LNCAP (cell line): ENCODE results near the gene MRPL11.

Experiments used
- TF ChIP-seq, protein P1 (sequence below): fragments of 450-650 bp; IDR thresholded peaks from 2 replicates; pipeline ENCODE4 v1.5.1; 2017; ENCODE audit warnings: mild to moderate bottlenecking

MRPL11 gene

GRCh38 chr11:66408488-66409214, 30.0 kb downstream of the MRPL11 start:
- TF ChIP-seq, protein P1, sequence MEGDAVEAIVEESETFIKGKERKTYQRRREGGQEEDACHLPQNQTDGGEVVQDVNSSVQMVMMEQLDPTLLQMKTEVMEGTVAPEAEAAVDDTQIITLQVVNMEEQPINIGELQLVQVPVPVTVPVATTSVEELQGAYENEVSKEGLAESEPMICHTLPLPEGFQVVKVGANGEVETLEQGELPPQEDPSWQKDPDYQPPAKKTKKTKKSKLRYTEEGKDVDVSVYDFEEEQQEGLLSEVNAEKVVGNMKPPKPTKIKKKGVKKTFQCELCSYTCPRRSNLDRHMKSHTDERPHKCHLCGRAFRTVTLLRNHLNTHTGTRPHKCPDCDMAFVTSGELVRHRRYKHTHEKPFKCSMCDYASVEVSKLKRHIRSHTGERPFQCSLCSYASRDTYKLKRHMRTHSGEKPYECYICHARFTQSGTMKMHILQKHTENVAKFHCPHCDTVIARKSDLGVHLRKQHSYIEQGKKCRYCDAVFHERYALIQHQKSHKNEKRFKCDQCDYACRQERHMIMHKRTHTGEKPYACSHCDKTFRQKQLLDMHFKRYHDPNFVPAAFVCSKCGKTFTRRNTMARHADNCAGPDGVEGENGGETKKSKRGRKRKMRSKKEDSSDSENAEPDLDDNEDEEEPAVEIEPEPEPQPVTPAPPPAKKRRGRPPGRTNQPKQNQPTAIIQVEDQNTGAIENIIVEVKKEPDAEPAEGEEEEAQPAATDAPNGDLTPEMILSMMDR = peak; percentile 100

- TF ChIP-seq, protein P1 = no peak
These were observed 31.0 kb downstream of the MRPL11 start for GRCh38 chr11:66407651-66408050.

- TF ChIP-seq, protein P1 = no peak
These were observed 44.7 kb downstream of the MRPL11 start for GRCh38 chr11:66393954-66394353.

DNA sequence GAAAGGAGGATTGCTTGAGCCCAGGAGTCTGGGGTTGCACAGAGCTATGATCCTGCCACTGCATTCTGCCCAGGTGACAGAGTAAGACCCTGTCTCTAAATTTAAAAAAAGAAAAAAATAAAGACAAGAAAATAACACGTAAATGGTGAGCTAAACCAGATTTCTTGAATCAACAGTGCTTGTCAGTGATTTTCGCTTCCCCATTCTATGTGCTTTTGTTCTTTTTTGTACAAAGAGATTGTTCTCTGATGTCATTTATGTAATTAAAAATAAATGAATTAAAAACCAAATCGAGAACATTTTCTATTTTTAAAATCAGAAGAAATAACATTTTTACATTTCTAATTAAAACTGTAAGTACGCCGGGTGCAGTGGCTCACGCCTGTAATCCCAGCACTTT, 47.3 kb downstream of the MRPL11 start:
- TF ChIP-seq, protein P1 = no peak

DNA sequence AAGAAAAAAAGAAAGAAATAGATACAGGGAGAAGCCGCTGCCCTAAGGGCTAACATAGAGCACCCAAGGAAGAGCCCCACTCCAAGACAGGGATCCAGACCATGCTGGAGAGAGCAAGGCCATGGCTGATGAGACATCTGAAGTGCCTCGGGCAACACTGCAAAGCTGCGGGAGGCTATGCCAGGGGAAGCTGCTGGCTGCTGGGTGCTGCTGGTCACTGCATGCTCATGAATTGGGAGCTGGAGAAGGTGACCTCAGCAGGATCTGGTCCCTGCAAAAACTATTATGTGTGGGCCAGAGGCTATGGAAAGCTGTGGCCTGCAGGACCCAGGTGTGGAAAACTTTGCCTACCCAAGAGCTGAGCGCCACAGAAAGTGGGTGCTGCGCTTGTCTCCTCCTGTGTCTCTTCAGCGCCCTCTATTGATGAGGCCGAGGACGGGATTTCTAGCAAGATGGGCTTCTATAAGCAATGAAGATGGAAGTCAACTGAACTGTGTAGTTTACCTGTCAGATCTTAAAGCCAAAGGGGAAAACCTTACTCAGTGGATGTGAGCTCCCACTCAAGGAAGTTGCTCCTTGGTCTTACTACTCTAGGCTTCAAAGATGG, 49.8 kb downstream of the MRPL11 start:
- TF ChIP-seq, protein P1 = peak; percentile 71

DNA sequence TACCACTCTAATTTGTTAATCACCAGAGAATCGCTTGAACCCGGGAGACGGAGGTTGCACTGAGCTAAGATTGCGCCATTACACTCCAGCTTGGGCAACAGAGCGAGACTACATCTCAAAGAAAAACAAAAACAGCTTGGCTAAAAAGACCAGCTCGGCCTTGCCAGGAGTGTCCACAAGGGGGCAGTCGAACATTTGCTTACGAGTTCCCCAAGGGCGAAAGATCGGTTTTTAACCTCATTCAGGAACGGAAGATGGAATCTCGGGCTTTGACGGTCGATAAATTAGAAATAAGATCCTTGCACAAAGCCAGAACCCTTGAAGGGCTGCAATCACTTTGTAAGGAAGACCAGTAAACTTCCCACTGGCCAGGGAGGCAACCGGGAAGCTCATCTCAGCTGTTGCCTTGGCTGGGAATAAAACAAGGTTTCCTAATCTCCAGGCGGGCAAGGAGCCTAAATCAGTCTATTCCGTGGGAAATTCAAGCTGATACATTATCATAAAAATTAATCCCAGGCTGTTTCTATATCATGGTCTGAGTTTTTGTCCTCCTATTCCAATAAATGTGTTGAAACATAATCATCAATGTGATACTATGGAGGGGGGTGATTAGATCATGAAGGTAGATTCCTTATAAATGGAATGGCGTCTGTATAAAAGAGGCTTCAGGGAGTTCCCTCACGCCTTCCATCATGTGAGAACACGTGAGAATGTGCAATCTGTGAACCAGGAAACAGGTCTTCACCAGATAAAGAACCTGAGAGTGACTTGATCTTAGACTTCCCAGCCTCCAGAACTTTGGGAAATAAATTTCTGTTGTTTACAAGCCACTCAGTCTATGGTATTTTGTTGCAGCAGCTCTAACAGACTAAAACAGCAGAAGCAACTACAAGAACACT, 52.2 kb downstream of the MRPL11 start:
- TF ChIP-seq, protein P1 = peak; percentile 92
